ENCODE data around the gene BIVM. TPM values are rescaled to one million over a fixed set of nuclear protein-coding genes. Genes with fewer than 3 reads are reported as not detected.

BIVM gene
- total and polyA plus RNA-seq, 8 donors = 8.2 to 14.1 (median 11.2) TPM

- WGBS, 2 donors = 83 to 91% methylated on average over 13 of the region's 13 CpGs
- no peak overlapping the region for H3K27ac ChIP-seq
- H3K27me3 ChIP-seq = no peaks in the 10 kb centered on the region
- DNase-seq = no peak
- no peaks in the 10 kb centered on the region for H3K9me3 ChIP-seq
- H3K4me1 ChIP-seq = no peaks in the 10 kb centered on the region
- peaks cover 0 to 24% (median 13%) of the 10 kb centered on the region in 3 donors for H3K36me3 ChIP-seq
- no peak for TF ChIP-seq CTCF (IDR thresholded peaks at IDR 0.05)
- intact Hi-C loops (cut with DNase I) = no loop called here
- no peak overlapping the region for H3K4me3 ChIP-seq
- no peak for ATAC-seq
- no peak for FAIRE-seq
Observed at GRCh38 chr13:102879793-102880499, 81.0 kb downstream of the BIVM start.

GRCh38 chr13:102881819-102882686 is 83.1 kb downstream of the BIVM start:
- no peak for DNase-seq

More at GRCh38 chr13:102881819-102882686, 83.1 kb downstream of the BIVM start:
- no peak for ATAC-seq
- Histone ChIP-seq H3K36me3 (peaks cover 0 to 5% (median under 1%) of the 10 kb centered on the region in 3 donors), H3K9me3 (no peaks in the 10 kb centered on the region), H3K27ac (no peak overlapping the region), H3K4me1 (no peaks in the 10 kb centered on the region), H3K4me3 (no peak overlapping the region), H3K27me3 (no peaks in the 10 kb centered on the region)
- intact Hi-C loops (cut with DNase I) = no loop called here
- WGBS, 2 donors = 82 to 87% methylated on average over 4 of the region's 4 CpGs
- FAIRE-seq = no peak
- TF ChIP-seq CTCF (IDR thresholded peaks at IDR 0.05) = no peak

Other genes with a start within 250 kb of the BIVM start
- gene TPP2, start 202.1 kb upstream of the BIVM start, total RNA-seq = 10 to 100 TPM; 12.5 to 22.3 (median 15.9) TPM
- 10 to 100 TPM in 1 of 2 donors, 1 to 10 TPM in 1; 9.5 to 20.5 TPM for gene TPP2, start 202.1 kb upstream of the BIVM start, polyA plus RNA-seq
- not detected for gene METTL21C, start 104.1 kb upstream of the BIVM start, total RNA-seq
- gene METTL21C, start 104.1 kb upstream of the BIVM start, polyA plus RNA-seq = not detected
- gene TEX30, start 25.3 kb upstream of the BIVM start, total RNA-seq = 1 to 10 TPM; 1.8 to 2.8 (median 2.1) TPM
- 1 to 10 TPM; 8.2 to 9.6 TPM for gene TEX30, start 25.3 kb upstream of the BIVM start, polyA plus RNA-seq
- gene POGLUT2, start 143 bp upstream of the BIVM start, total RNA-seq = 1 to 10 TPM in 3 of 6 donors, under 1 TPM in 3; 0.60 to 4.2 (median 0.87) TPM
- 1 to 10 TPM; 1.2 to 1.3 TPM for gene POGLUT2, start 143 bp upstream of the BIVM start, polyA plus RNA-seq
- gene ERCC5, start 46.9 kb downstream of the BIVM start, total RNA-seq = 10 to 100 TPM; 17.5 to 29.3 (median 22.3) TPM
- gene ERCC5, start 46.9 kb downstream of the BIVM start, polyA plus RNA-seq = 10 to 100 TPM; 64.1 to 85.4 TPM